ENCODE results near the gene APLP2. TPM values are rescaled to one million over a fixed set of nuclear protein-coding genes. Genes with fewer than 3 reads are reported as not detected.

APLP2 gene
- total RNA-seq, 1 experiment from 2014 or later, result 210 TPM

GRCh38 chr11:130167146-130167545 is 97.5 kb downstream of the APLP2 start:
- no peak overlapping the region for H2AFZ ChIP-seq (ENCODE audit: low read depth, low read length, poor library complexity, severe bottlenecking)
- DNase-seq (ENCODE audit: low read depth, low spot score) (no peak), ATAC-seq (no peak)
- no peaks in the 10 kb centered on the region for H3K27me3 ChIP-seq (ENCODE audit: insufficient read depth, low read length)
- peaks cover 16% of the 10 kb centered on the region; the same call in 1 of the 2 replicates for H4K20me1 ChIP-seq (ENCODE audit: insufficient read depth)
- H3K9ac ChIP-seq (ENCODE audit: low read length), result no peak overlapping the region
- TF ChIP-seq ATF3 (IDR thresholded peaks at IDR 0.05), result no peak
- no peak for TF ChIP-seq SRF (IDR thresholded peaks at IDR 0.05; ENCODE audit: low read depth)
- TF ChIP-seq JUND (IDR thresholded peaks at IDR 0.05), result no peak
- no peak for TF ChIP-seq EZH2 (IDR thresholded peaks at IDR 0.05)
- no peak for TF ChIP-seq CEBPB (IDR thresholded peaks at IDR 0.05; ENCODE audit: low read depth)
- no peak for TF ChIP-seq MAX (IDR thresholded peaks at IDR 0.05)
- no peak for TF ChIP-seq CTCF (IDR thresholded peaks at IDR 0.05 in 2 of 3, conservative IDR thresholded peaks at IDR 0.05 in 1 of 3; ENCODE audit: borderline replicate concordance in 1 of 3, insufficient read depth in 1 of 3, low read depth in 2 of 3, low read length in 2 of 3)
- TF ChIP-seq POLR2AphosphoS5 (IDR thresholded peaks at IDR 0.05; ENCODE audit: low read depth, low read length), result no peak
- no peak for TF ChIP-seq ELF1 (IDR thresholded peaks at IDR 0.05; ENCODE audit: borderline replicate concordance, low read depth)
- no peak for TF ChIP-seq ZFX (IDR thresholded peaks at IDR 0.05)
- no peak for TF ChIP-seq TCF7L2 (IDR thresholded peaks at IDR 0.05; ENCODE audit: borderline replicate concordance, extremely low read depth, insufficient read depth, insufficient read length)
- CTCF ChIA-PET, result interaction anchor here (1.1 kb wide), 1 partner anchor 21 kb away, joined by 3 read pairs; no protein-coding TSS in a partner anchor
- H3K27ac ChIP-seq (ENCODE audit: low read depth, low read length), result no peak overlapping the region
- 0 out of 4 replicates have a peak, but pooled peaks cover 0 to 5% of the 10 kb centered on the region in 2 experiments for H3K36me3 ChIP-seq (ENCODE audit: control insufficient read depth in 1 of 2, insufficient read depth in 2 of 2, low read length in 2 of 2)
- H3K4me2 ChIP-seq (ENCODE audit: low read length), result peak overlapping the region; percentile 64; the same call in 1 of the 2 replicates
- intact Hi-C loops (cut with micrococcal nuclease), result no loop called here
- BruUV-seq (replicated peaks), result no TSS peak
- POLR2A ChIA-PET, result interaction anchor here (1.0 kb wide), 1 partner anchor 11 kb away, joined by 3 read pairs; no protein-coding TSS in a partner anchor
- no peaks in the 10 kb centered on the region for H3K9me3 ChIP-seq (ENCODE audit: control insufficient read depth in 1 of 2, insufficient read depth in 1 of 2, low read depth in 1 of 2, low read length in 2 of 2)
- H3K4me3 ChIP-seq (replicated peaks in 1 of 2; ENCODE audit: low read depth in 1 of 2, low read length in 2 of 2), result no peak overlapping the region
- H3K4me1 ChIP-seq (ENCODE audit: control insufficient read depth in 1 of 2, insufficient read depth in 2 of 2, low read length in 2 of 2), result peaks cover 32 to 58% of the 10 kb centered on the region in 2 experiments
- no peaks in the 10 kb centered on the region for H3K9me2 ChIP-seq (ENCODE audit: insufficient read depth)
- RAD21 ChIA-PET (ENCODE audit: low non-redundant PET in 1 of 2, low total read pairs in 2 of 2, uncharacterized antibody in 2 of 2, unreplicated experiment in 2 of 2), result no interaction called here
- peaks cover 95% of the 10 kb centered on the region for H3K79me2 ChIP-seq (ENCODE audit: insufficient read depth, low read length)
